MCF 10A (cell line): ENCODE measurements around the gene TMEM186. TPM values are rescaled to one million over a fixed set of nuclear protein-coding genes. Genes with fewer than 3 reads are reported as not detected.
"Not testable (repeated sequence)": the region's sequence is repeated elsewhere in the genome, so short reads cannot be mapped to it uniquely, and the experiment has no call there.

ENCODE experiments used
- BruUV-seq: library from RNA; stranded (reverse); fragments of 400-500 nt; replicated peaks from 2 replicates; lab custom pipeline; 2021; lab: Mats Ljungman, UMichigan
- CTCF ChIA-PET: fragments of 300-600 bp; sonication (Branson Sonifier 250); formaldehyde crosslinking; extraction: SDS; loops from one replicate; lab custom pipeline; 2021; ENCODE audit warnings: antibody characterized with exemption, inconsistent platforms; lab: Yijun Ruan, JAX
- POLR2A ChIA-PET: fragments of 300-600, 350-650 bp; sonication (Branson Sonifier 250); formaldehyde crosslinking; extraction: SDS; loops from one replicate; lab custom pipeline; 2020; ENCODE audit warnings: antibody characterized with exemption, inconsistent platforms; lab: Yijun Ruan, JAX
- DNase-seq: peaks from one replicate; pipeline ENCODE4 v3.0.0-alpha.2; 2018; ENCODE audit not compliant: unreplicated experiment
- H3K27ac Mint-ChIP-seq: one replicate; pipeline ENCODE4 v1.8.0; 2022; ENCODE audit warnings: mild to moderate bottlenecking, low read depth, mixed read lengths; ENCODE audit not compliant: unreplicated experiment
- H3K27me3 Mint-ChIP-seq: one replicate; pipeline ENCODE4 v1.8.0; 2022; ENCODE audit warnings: mixed read lengths; ENCODE audit not compliant: insufficient read depth, unreplicated experiment
- H3K36me3 Mint-ChIP-seq: one replicate; pipeline ENCODE4 v1.8.0; 2022; ENCODE audit warnings: mild to moderate bottlenecking, moderate library complexity, mixed read lengths; ENCODE audit not compliant: insufficient read depth, unreplicated experiment
- H3K4me1 Mint-ChIP-seq: one replicate; pipeline ENCODE4 v1.8.0; 2022; ENCODE audit warnings: mixed read lengths; ENCODE audit not compliant: insufficient read depth, unreplicated experiment
- H3K4me3 Mint-ChIP-seq: one replicate; pipeline ENCODE4 v1.8.0; 2022; ENCODE audit warnings: mild to moderate bottlenecking, moderate library complexity, mixed read lengths; ENCODE audit not compliant: unreplicated experiment
- H3K9me3 Mint-ChIP-seq: one replicate; pipeline ENCODE4 v1.8.0; 2022; ENCODE audit warnings: mixed read lengths; ENCODE audit not compliant: unreplicated experiment
- CTCF ChIP-seq: fragments of 200-600 bp; IDR thresholded peaks from one replicate; pipeline ENCODE4 v1.8.0; 2022; ENCODE audit warnings: antibody characterized with exemption, mild to moderate bottlenecking; ENCODE audit not compliant: unreplicated experiment
- intact Hi-C: fragments of 100-400 bp; cut with micrococcal nuclease; formaldehyde crosslinking; loops from 2 replicates; pipeline ENCODE4 v1.14.1; 2022
- total RNA-seq: library from RNA; stranded (reverse); gene quantifications from 2 replicates; pipeline ENCODE4 v1.2.3, GENCODE V29; 2022

Gene TMEM186
- total RNA-seq, 1 experiment from 2014 or later, result 12.9 TPM

DNA sequence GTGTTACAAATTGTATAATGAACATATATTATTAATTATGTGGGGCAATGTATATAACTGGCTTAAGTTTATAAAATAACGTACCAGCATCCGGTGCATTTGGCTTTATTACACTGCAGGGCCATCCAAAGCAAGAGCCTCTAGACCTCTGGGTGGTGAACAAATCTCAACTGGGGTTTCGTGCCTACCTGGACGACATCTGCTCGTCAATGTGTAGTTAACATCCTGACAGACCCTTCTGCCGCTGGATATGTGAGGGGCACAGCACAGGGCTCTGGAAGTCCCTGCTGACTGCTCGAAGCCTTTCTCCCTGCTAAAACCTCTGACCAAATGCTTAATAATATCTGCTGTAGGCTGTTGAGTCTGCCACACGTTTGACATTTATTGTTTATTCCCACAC lies 2.3 kb downstream of the TMEM186 start:
- H3K27ac Mint-ChIP-seq, result no peak overlapping the region
- no peaks in the 10 kb centered on the region for H3K27me3 Mint-ChIP-seq
- ChIA-PET POLR2A (interaction anchor here (0.9 kb wide), 1 partner anchor 123 kb away, joined by 4 read pairs; no protein-coding TSS in a partner anchor), CTCF (interaction anchor here (0.7 to 3.7 kb wide), 3 partner anchors 77 to 134 kb away, joined by 3 to 19 read pairs (median 3); no protein-coding TSS in a partner anchor)
- no peak for DNase-seq
- BruUV-seq, result no TSS peak
- H3K9me3 Mint-ChIP-seq, result no peaks in the 10 kb centered on the region
- no peaks in the 10 kb centered on the region for H3K36me3 Mint-ChIP-seq
- peaks cover 9% of the 10 kb centered on the region for H3K4me1 Mint-ChIP-seq
- intact Hi-C loops, result loop anchor here (10.0 kb wide), 1 partner anchor 340 kb away; no protein-coding TSS in a partner anchor
- no peak overlapping the region for H3K4me3 Mint-ChIP-seq
- no peak for TF ChIP-seq CTCF

- no peaks in the 10 kb centered on the region for H3K9me3 Mint-ChIP-seq
- no peak for DNase-seq
- intact Hi-C loops, result no loop called here
- H3K36me3 Mint-ChIP-seq, result no peaks in the 10 kb centered on the region
- H3K27ac Mint-ChIP-seq, result no peak overlapping the region
- BruUV-seq, result no TSS peak
- H3K4me1 Mint-ChIP-seq, result no peaks in the 10 kb centered on the region
- no peak overlapping the region for H3K4me3 Mint-ChIP-seq
- TF ChIP-seq CTCF, result no peak
- POLR2A ChIA-PET, result interaction anchor here (0.9 kb wide), 1 partner anchor 82 kb away, joined by 4 read pairs; no protein-coding TSS in a partner anchor
- no peaks in the 10 kb centered on the region for H3K27me3 Mint-ChIP-seq
- CTCF ChIA-PET, result interaction anchor here (0.6 to 12.4 kb wide), 8 partner anchors 8 to 221 kb away, joined by 3 to 303 read pairs (median 4); partner anchors contain the start of genes ABAT, PMM2 and TMEM186
Observed at GRCh38 chr16:8788578-8789172, 8.8 kb downstream of the TMEM186 start.

GRCh38 chr16:8786316-8786715 lies 11.1 kb downstream of the TMEM186 start:
- H3K9me3 Mint-ChIP-seq, DNase-seq, H3K36me3 Mint-ChIP-seq, H3K4me1 Mint-ChIP-seq, BruUV-seq, H3K27ac Mint-ChIP-seq, H3K4me3 Mint-ChIP-seq, intact Hi-C loops: not testable (repeated sequence)
- peaks cover 14% of the 10 kb centered on the region for H3K27me3 Mint-ChIP-seq
- ChIA-PET CTCF (interaction anchor here (0.6 to 12.4 kb wide), 7 partner anchors 8 to 219 kb away, joined by 3 to 303 read pairs (median 3); partner anchors contain the start of gene ABAT), POLR2A (interaction anchor here (0.7 kb wide), 1 partner anchor 123 kb away, joined by 3 read pairs; no protein-coding TSS in a partner anchor)

GRCh38 chr16:8785408-8785807 lies 12.0 kb downstream of the TMEM186 start:
- CTCF ChIA-PET, result interaction anchor here (0.8 to 12.4 kb wide), 4 partner anchors 9 to 119 kb away, joined by 3 to 303 read pairs (median 3); partner anchors contain the start of genes ABAT, PMM2 and TMEM186
- H3K9me3 Mint-ChIP-seq, result no peaks in the 10 kb centered on the region
- no peak for TF ChIP-seq CTCF
- no TSS peak for BruUV-seq
- H3K27me3 Mint-ChIP-seq, result peaks cover 23% of the 10 kb centered on the region
- no peak overlapping the region for H3K4me3 Mint-ChIP-seq
- no peak for DNase-seq
- POLR2A ChIA-PET, result no interaction called here
- no peaks in the 10 kb centered on the region for H3K36me3 Mint-ChIP-seq
- no peaks in the 10 kb centered on the region for H3K4me1 Mint-ChIP-seq
- intact Hi-C loops, result no loop called here
- H3K27ac Mint-ChIP-seq, result no peak overlapping the region
